Right lobe of liver (tissue), 6 donors: ENCODE measurements around the gene ELL. TPM values are rescaled to one million over a fixed set of nuclear protein-coding genes. Genes with fewer than 3 reads are reported as not detected.

Experiments
- ATAC-seq, 4 donors: fragments of 200-7000 bp; cut with Tn5 transposase; one replicate each; pipeline ENCODE4 v1.9.1; 2020; ENCODE audit warnings: mild to moderate bottlenecking in 4 of 4, moderate library complexity in 4 of 4
- DNase-seq, 3 donors: peaks; one replicate each; pipeline ENCODE4 v3.0.0-alpha.2; 2020
- H3K27ac ChIP-seq, 3 donors: fragments of 200-600 bp; one replicate each; pipeline ENCODE4 v1.8.0; 2022
- H3K27me3 ChIP-seq, 2 donors: fragments of 200-600 bp; one replicate each; pipeline ENCODE4 v1.8.0; 2022
- H3K36me3 ChIP-seq, 4 donors: fragments of 200-600 bp; sonication (generic) in 1 of 4; one replicate each; pipeline versions ENCODE4 v1.5.1 to v1.8.0; 2017 to 2022; ENCODE audit warnings: control low read depth in 1 of 4
- H3K4me1 ChIP-seq, 4 donors: fragments of 200-600 bp; sonication (generic) in 1 of 4; one replicate each; pipeline versions ENCODE4 v1.5.1 to v1.8.0; 2017 to 2022; ENCODE audit warnings: control low read depth in 1 of 4
- H3K4me3 ChIP-seq, 3 donors: fragments of 200-600 bp; one replicate each; pipeline ENCODE4 v1.8.0; 2022
- H3K9me3 ChIP-seq, 4 donors: fragments of 200-600 bp; sonication (generic) in 1 of 4; one replicate each; pipeline versions ENCODE4 v1.5.1 to v1.8.0; 2017 to 2022; ENCODE audit warnings: control low read depth in 1 of 4
- CTCF ChIP-seq, 4 donors: fragments of 200-600 bp in 3 of 4; fragments of 450-650 bp in 1 of 4; IDR thresholded peaks; one replicate each; pipeline versions ENCODE4 v1.5.1 to v1.8.0; 2016 to 2022; ENCODE audit warnings: antibody characterized with exemption in 4 of 4, mild to moderate bottlenecking in 2 of 4
- POLR2A ChIP-seq: fragments of 450-650 bp; IDR thresholded peaks from one replicate; pipeline ENCODE4 v1.6.1; 2017; ENCODE audit warnings: antibody characterized with exemption, mild to moderate bottlenecking
- WGBS: methylation state at CpG from one replicate; pipeline ENCODE4 v1.1.6; 2018; ENCODE audit warnings: low coverage, low lambda C conversion rate; ENCODE audit not compliant: insufficient coverage; ENCODE audit errors: missing lambda C conversion rate; 5-methylcytosine and 5-hydroxymethylcytosine counted together
- intact Hi-C, 2 donors: fragments of 100-400 bp; cut with DNase I; formaldehyde crosslinking; loops; one replicate each; pipeline versions ENCODE4 v1.11.2 to v1.14.1; 2022
- total RNA-seq, 6 experiments: library from RNA; depleted of rRNA in 2 of 6; stranded (reverse); fragments of >200 nt in 2 of 6; fragmentation: NEBNext Ultra II Directional in 3 of 6; extraction: Animal tissue kit (Norgen Biotek cat#: 25700) in 3 of 6; gene quantifications; one replicate each; pipeline versions ENCODE4 v1.1.0 to v1.2.4, GENCODE V29; 2016 to 2023
- donor health status: DM: no; HTN: yes; CAD: no.
- donor health status: DM: no; HTN: no; CAD: no.
- donor health status: DM: no; HTN: no; CAD: no.
- donor health status: DM: no; HTN: yes; CAD: no.
- donor health status: DM: no; HTN: yes; CAD: no.

The ELL gene
- total RNA-seq, 6 experiments from 2014 or later: 5.3 to 11.9 (median 8.6) TPM

DNA sequence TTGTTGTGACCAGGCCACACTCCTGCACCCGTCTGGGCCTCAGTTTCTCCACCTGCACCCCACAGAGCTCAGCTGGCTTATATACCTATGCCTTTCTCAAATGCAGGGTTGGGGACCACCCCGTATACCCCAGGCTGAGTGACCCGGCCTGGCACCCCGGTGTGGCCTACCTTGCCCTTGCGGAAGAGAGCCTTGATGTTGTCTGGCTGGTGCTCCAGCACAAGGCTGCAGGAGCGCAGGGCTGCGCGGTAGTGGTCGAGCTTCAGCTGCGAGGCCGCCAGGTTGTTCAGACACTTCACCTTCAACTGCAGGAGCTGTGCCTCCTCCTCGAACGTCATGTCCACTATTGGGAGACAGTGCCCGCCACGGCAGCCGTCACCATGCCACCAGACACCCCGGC is 15.6 kb upstream of the ELL start:
- H3K27ac ChIP-seq: peak overlapping the region in 2 of 3 donors; percentile 47 to 53
- peaks cover 0 to 52% (median 1%) of the 10 kb centered on the region in 4 donors for H3K36me3 ChIP-seq
- WGBS: 70% methylated on average over 2 of the region's 17 CpGs
- TF ChIP-seq POLR2A (no peak), CTCF (IDR thresholded peaks at IDR 0.05) (no peak)
- no peaks in the 10 kb centered on the region for H3K27me3 ChIP-seq
- H3K9me3 ChIP-seq: no peaks in the 10 kb centered on the region
- intact Hi-C loops: no loop called here
- H3K4me1 ChIP-seq: peaks cover 0 to 11% (median 2%) of the 10 kb centered on the region in 4 donors
- no peak for ATAC-seq
- DNase-seq: no peak
- H3K4me3 ChIP-seq: no peak overlapping the region

- TF ChIP-seq CTCF (IDR thresholded peaks at IDR 0.05) (no peak), POLR2A (no peak)
- intact Hi-C loops: no loop called here
- ATAC-seq (no peak), DNase-seq (no peak)
- H3K4me1 ChIP-seq: peaks cover 0 to 6% (median 0%) of the 10 kb centered on the region in 4 donors
- no peaks in the 10 kb centered on the region for H3K27me3 ChIP-seq
- no peak overlapping the region for H3K4me3 ChIP-seq
- H3K9me3 ChIP-seq: no peaks in the 10 kb centered on the region
- H3K27ac ChIP-seq: no peak overlapping the region
- peaks cover 0 to 60% (median 2%) of the 10 kb centered on the region in 4 donors for H3K36me3 ChIP-seq
- WGBS: 87% methylated on average over 7 of the region's 10 CpGs
Observed at GRCh38 chr19:18536475-18536874, 14.6 kb upstream of the ELL start.

GRCh38 chr19:18533058-18533457 is 11.2 kb upstream of the ELL start:
- no peak overlapping the region for H3K4me3 ChIP-seq
- no peaks in the 10 kb centered on the region for H3K27me3 ChIP-seq
- WGBS: 96% methylated on average over 3 of the region's 4 CpGs
- TF ChIP-seq CTCF (IDR thresholded peaks at IDR 0.05): no peak
- H3K27ac ChIP-seq: no peak overlapping the region
- peaks cover 0 to 6% (median 0%) of the 10 kb centered on the region in 4 donors for H3K4me1 ChIP-seq
- no peaks in the 10 kb centered on the region for H3K9me3 ChIP-seq
- peaks cover 0 to 41% (median 2%) of the 10 kb centered on the region in 4 donors for H3K36me3 ChIP-seq
- intact Hi-C loops: no loop called here
- ATAC-seq (no peak), DNase-seq (no peak)

DNA sequence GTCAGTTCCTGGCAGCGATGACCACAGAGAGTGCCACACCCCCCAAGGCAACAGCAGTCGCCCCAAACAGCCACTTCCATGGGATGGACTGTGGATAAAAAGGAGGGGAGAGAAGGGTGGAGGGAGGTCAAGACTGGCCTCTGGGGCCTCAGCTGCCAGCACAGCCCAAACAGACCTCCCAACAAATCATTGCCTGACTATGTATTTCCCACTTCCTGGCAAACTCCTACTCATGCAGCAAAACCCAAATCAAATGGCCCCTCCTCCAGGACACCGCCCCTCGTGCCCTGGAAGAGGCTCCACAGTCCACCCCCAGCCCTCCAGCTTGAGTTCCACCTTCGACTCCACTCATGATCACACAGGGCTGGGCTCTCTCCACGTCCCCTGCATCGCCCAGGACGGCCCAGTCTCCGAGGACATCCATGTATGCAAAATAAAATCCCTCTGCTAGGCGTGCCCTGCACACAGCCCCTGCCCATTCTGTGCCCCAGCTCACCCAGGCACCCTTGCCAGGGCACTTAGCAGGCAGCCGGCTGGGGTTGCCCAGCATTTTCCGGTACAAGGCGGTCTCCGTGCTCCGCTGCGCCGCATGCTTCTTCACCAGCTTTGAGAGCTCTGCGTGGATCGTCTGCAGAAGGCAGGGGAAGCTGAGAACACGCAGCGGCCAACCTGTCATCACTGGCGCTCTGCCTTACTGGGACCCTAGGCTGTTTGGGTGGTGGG is 10.5 kb upstream of the ELL start:
- H3K27ac ChIP-seq: no peak overlapping the region
- DNase-seq: no peak
- intact Hi-C loops: no loop called here
- no peaks in the 10 kb centered on the region for H3K9me3 ChIP-seq
- ATAC-seq: peak in 2 of 4 donors; percentile 13 to 16
- no peaks in the 10 kb centered on the region for H3K27me3 ChIP-seq
- no peak overlapping the region for H3K4me3 ChIP-seq
- WGBS: 100% methylated on average over 7 of the region's 22 CpGs
- no peak for TF ChIP-seq CTCF (IDR thresholded peaks at IDR 0.05)
- H3K4me1 ChIP-seq: no peaks in the 10 kb centered on the region
- H3K36me3 ChIP-seq: peaks cover 0 to 38% (median 2%) of the 10 kb centered on the region in 4 donors
